ENCODE results near the gene TLL2.

The TLL2 gene

GRCh38 chr10:96505150-96506136, 8.3 kb downstream of the TLL2 start:
- no peak for FAIRE-seq

GRCh38 chr10:96502561-96503282, 11.0 kb downstream of the TLL2 start:
- FAIRE-seq: no peak

- no peak for FAIRE-seq
Measured at GRCh38 chr10:96501985-96502384, 11.7 kb downstream of the TLL2 start.

GRCh38 chr10:96500519-96500918, 13.2 kb downstream of the TLL2 start:
- no peak for FAIRE-seq

- FAIRE-seq: no peak
Measured at GRCh38 chr10:96500050-96500449, 13.7 kb downstream of the TLL2 start.

GRCh38 chr10:96497391-96497790, 16.3 kb downstream of the TLL2 start:
- FAIRE-seq: no peak

GRCh38 chr10:96496281-96496925, 17.3 kb downstream of the TLL2 start:
- no peak for FAIRE-seq

- no peak for FAIRE-seq
Measured at GRCh38 chr10:96495544-96495943, 18.2 kb downstream of the TLL2 start.

GRCh38 chr10:96494694-96495093, 19.0 kb downstream of the TLL2 start:
- no peak for FAIRE-seq

GRCh38 chr10:96493871-96494525, 19.7 kb downstream of the TLL2 start:
- FAIRE-seq: no peak

GRCh38 chr10:96493254-96493653, 20.5 kb downstream of the TLL2 start:
- no peak for FAIRE-seq

GRCh38 chr10:96491303-96491702, 22.4 kb downstream of the TLL2 start:
- no peak for FAIRE-seq

- FAIRE-seq: no peak
Measured at GRCh38 chr10:96488161-96488935, 25.4 kb downstream of the TLL2 start.

- no peak for FAIRE-seq
Measured at GRCh38 chr10:96482815-96483588, 30.7 kb downstream of the TLL2 start.

GRCh38 chr10:96478355-96478754, 35.4 kb downstream of the TLL2 start:
- FAIRE-seq: no peak

GRCh38 chr10:96473866-96474265, 39.9 kb downstream of the TLL2 start:
- FAIRE-seq: no peak

- FAIRE-seq: no peak
Measured at GRCh38 chr10:96470116-96470743, 43.5 kb downstream of the TLL2 start.

GRCh38 chr10:96468845-96469244, 44.9 kb downstream of the TLL2 start:
- no peak for FAIRE-seq

- FAIRE-seq: no peak
Measured at GRCh38 chr10:96465599-96465998, 48.1 kb downstream of the TLL2 start.

GRCh38 chr10:96463562-96463961, 50.2 kb downstream of the TLL2 start:
- FAIRE-seq: no peak
